ENCODE data around the gene HNRNPL. TPM values are rescaled to one million over a fixed set of nuclear protein-coding genes. Genes with fewer than 3 reads are reported as not detected.

The HNRNPL gene
- 205 and 212 TPM in 2 replicates for total RNA-seq

DNA sequence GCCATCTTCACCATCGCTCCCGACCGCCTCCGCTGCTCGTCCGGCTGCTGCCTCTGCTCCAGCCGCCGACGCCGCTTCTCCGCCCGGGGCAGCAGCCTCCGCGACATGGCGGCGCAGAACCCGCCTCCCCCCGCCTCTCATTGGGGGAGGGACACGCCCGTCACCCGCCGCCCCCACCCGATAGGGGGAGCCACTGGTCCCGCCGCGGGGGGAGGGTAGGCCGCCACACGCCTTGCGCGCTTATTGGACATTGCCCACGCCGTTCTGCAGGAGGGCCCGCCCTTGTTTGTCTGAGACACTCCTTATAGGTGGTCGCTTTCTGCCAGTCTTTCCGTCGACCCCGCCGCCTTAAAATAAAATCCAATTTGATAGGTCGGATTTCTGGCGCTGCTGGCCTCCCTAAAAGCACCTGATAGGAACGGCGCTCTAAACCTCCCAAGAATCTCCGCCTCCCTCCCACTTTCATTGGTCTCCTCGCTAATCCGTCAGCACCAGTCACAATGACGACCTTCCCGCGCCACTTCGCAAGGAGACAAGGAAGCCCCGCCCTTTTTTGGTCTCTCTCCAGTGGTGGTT, at the start of gene HNRNPL:
HNRNPL (minus strand) TSS at position 127 of the 576 bp plus-strand sequence; CDS start at position 107, 20 bp downstream.

DNA sequence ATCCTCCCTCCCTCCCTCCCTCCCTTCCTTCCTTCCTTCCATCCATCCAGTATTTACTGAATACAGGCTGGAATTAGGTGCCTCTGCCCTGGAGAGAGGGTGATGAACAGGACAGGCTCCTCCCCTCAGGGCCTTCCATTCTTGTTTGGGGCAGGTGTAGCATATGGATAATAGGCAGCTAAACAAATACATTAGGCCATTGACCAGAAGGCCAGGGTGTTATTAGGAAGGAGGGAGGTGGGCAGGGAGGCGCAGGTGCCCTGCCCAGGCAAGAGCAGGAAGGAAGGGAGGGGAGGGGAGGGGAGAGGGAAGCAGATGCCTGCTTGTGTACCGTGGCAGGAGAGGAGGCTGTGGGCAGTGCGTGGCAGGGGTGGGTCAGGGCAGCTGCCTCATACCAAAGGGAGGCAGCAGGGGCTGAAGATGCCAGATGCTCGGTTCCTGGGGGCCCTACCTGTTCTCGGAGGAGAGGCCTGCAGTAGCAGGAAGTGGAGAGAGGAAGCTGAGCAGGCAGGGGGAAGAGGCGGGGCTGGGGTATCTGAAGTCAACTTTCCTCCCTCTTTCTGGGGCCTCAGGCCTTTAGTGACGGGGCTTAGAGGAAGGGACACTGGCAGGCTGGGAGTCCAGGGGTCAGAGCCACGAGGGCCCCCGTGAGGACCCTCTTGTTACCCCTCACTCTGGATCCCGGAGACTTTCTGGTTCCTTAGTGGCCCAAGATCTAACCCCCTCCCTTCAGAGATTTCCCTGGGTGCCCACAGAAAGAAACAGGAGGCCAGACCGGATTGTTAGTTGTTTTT, 28.2 kb upstream of the HNRNPL start, which contains the start of gene RINL:
RINL (minus strand) TSS at position 495 of the 794 bp plus-strand sequence. CDS start 1,533 bp downstream, outside the sequence.

DNA sequence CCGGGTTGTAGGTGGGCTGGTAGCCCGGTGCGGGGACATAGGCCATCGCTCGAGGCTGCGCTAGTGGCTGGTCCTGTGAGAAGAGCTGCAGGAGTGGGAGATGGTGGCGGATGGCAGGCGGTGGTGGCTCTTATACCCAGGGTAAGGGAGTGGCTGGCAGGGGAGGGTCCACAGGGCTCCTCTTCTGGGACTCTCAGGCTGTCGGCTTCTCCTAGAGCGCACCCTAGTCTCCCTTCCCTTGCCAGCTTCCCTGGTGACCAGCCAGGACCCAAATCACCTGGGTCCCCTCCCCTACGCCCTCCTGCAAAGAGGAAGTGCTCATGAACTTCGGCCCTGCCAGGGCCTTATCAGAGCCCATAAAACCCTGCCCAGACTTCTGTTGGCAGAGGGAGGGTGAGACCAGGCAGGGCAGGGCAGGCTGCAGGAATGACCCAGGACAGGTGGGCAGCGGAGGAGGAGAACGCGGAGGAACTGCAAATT, 36.9 kb downstream of the HNRNPL start, which contains the start of gene LGALS4:
LGALS4 (minus strand) TSS at position 105 of the 480 bp plus-strand sequence; CDS start at position 46, 59 bp downstream.

DNA sequence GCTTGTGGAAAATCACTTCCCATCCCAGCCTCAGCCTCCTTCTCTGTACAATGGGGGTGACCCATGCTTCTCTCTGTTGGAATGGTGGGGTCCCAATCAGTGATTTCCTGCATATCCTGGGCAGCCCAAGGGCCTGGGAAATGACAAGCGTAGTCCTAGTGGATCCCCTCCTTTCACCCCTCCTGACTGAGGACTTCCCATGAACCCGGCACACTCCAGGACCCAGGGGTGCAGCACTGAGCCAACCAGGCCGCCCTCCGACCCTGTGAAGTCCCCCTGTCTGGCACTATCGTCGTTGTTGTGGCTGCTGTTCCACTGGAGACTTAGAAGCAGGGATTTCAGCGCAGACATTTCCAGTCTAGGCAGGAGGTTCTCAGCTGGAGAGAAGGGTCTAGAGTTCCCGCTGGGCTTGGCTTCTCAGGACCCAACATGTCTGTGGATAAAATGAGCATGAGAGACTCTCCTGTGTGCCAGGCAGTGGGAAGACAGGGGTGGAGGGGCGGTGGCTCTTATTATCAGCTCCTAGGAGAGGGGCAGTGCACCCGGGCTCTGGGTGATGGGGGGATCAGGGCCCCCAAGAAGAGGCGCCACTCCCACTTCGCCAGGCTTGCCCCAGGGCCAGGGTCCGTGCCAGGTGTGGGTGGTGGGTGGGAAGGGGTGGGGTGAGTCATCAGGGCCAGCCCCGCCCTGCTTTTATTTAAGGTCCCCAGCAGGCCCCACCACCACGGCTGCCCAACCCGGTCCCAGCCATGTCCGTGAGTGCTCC, 61.1 kb downstream of the HNRNPL start, which contains the start of gene LGALS7B:
LGALS7B (plus strand) TSS at position 723 of the 766 bp plus-strand sequence; CDS start at position 750, 27 bp downstream.

Other genes with a start within 250 kb of the HNRNPL start
- gene MAP4K1, start 232.0 kb downstream of the HNRNPL start, total RNA-seq = under 0.01 and 0.37 TPM in 2 replicates
- 307 and 373 TPM in 2 replicates for gene EIF3K, start 230.8 kb downstream of the HNRNPL start, total RNA-seq
- 88.2 and 140 TPM in 2 replicates for gene ACTN4, start 202.3 kb downstream of the HNRNPL start, total RNA-seq
- not detected in 2 replicates for gene CAPN12, start 105.5 kb downstream of the HNRNPL start, total RNA-seq
- gene LGALS7, start 76.5 kb downstream of the HNRNPL start, total RNA-seq = not detected in 2 replicates
- gene LGALS7B, start 60.8 kb downstream of the HNRNPL start, total RNA-seq = 0.28 and 1.0 TPM in 2 replicates
- 0.14 TPM in 1 of 2 replicates, not detected in the other for gene LGALS4, start 37.0 kb downstream of the HNRNPL start, total RNA-seq
- gene ECH1, start 18.2 kb downstream of the HNRNPL start, total RNA-seq = 19.6 and 28.3 TPM in 2 replicates
- 2.0 and 2.3 TPM in 2 replicates for gene RINL, start 28.3 kb upstream of the HNRNPL start, total RNA-seq
- gene SIRT2, start 49.6 kb upstream of the HNRNPL start, total RNA-seq = 41.7 and 45.1 TPM in 2 replicates
- gene NFKBIB, start 50.0 kb upstream of the HNRNPL start, total RNA-seq = 7.5 and 8.9 TPM in 2 replicates
- gene CCER2, start 62.2 kb upstream of the HNRNPL start, total RNA-seq = not detected in 2 replicates
- 5.7 and 9.0 TPM in 2 replicates for gene SARS2, start 80.8 kb upstream of the HNRNPL start, total RNA-seq
- 32.3 and 32.5 TPM in 2 replicates for gene MRPS12, start 81.0 kb upstream of the HNRNPL start, total RNA-seq
- 11.9 and 22.3 TPM in 2 replicates for gene FBXO17, start 125.8 kb upstream of the HNRNPL start, total RNA-seq
- 2.0 and 5.5 TPM in 2 replicates for gene FBXO27, start 182.6 kb upstream of the HNRNPL start, total RNA-seq
- gene ACP7, start 234.4 kb upstream of the HNRNPL start, total RNA-seq = 0.09 TPM in 1 of 2 replicates, not detected in the other

All from smooth muscle cell of bladder (primary cell).